Measurements from ENCODE around the gene SH3RF3.

Gene SH3RF3

DNA sequence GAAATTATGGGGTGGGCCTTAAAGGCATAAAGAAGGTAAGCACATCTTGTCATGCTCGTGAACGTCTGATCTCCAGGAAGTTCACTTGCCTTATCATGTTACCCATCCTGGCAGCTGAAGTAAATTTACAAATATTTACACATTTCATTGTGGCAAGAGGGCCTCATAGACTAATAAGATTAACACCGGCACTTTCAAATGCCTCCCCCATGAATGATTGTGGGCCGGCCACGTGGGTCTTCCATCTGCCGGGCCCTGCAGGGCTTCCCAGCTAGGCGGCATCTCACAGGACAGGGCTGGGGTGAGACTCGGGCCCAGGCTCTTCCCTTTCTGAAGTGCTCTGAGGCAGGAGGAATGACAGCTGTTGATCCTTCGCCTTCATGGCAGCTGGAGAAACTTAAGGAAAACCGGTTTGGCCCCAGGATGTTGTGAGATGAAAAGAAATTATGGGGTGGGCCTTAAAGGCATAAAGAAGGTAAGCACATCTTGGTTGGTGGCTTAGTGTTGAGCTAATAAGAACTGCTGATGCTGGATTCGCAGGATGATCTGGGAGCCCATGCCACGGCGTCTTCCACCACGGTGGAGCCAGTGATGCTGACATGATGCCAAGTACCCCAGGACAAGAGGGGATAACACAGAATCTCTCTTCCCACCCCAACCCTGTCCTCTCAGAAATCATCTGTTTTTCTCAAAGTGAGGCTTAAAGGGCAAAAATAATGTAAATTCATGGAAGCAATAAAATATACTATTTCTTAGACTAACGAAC lies 308.5 kb downstream of the SH3RF3 start:
- DNase-seq (ENCODE audit: low spot score): no peak

DNA sequence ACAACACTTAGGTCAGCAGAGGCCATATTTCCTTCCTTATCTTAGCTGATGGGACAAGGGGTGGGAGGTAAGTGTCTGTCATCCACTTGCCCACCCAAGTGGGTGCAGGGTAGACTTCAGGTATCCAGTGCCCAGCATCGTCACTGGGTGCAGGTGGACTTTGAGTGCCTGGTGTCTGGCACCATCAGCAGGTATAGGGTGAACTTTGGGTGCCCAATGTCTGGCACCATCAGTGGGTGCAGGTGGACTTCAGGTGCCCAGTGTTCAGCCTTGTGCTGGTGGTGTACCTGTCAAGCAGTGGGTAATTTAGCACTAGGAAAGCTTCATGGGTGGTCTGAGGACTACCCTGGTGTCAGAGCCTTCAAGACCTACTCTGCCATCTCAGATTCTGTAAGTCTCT lies 309.1 kb downstream of the SH3RF3 start:
- no peak for DNase-seq (ENCODE audit: low spot score)

DNA sequence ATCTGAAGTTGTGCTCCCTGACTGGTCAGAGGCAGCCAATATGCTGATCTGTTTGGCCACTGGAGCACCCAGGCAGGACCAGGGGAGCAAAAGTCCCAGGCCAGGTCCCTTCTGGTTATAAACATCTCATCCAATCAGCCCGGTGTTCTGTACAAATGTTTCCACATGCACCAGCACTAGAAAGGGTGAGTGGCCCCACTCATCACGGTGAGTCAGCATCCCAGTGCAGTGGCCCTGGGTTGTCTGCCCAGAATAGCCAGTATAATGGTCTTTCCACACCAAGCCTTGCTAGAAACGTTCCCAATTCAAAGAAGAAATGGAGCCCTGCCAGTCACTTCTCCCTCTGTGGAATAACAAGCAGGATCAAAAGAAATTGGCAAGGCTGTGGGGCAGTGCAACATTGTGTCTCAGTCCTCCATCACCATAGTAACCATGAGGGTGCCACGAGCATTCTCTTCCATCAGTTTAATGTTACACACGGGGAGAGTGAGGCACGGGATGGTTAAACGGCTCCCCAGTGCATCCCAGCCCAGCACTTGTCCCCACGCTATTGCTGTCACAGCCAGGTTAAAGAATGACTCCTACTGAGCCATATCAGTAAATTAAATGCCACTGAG lies 309.9 kb downstream of the SH3RF3 start:
- DNase-seq (ENCODE audit: low spot score): no peak

DNA sequence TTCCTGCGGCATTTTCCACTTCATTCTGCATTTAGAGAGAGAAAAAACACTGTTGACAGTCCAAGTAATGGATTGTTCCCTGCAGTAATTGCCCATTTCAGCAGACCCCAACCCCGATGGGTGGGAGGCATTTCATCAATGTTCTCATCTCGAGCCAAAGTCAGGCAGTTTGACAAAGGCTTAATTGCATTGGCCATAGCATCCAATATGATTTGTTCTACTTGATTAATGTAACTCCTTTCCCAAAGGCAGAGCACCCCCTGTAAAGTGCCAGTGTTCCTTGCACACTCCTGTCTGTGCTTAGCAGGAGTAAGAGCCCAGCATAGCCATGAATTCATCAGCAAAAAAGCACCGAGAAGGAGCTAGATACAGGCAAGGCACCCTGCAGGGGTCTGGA lies 310.4 kb downstream of the SH3RF3 start:
- DNase-seq (ENCODE audit: low spot score): no peak

DNA sequence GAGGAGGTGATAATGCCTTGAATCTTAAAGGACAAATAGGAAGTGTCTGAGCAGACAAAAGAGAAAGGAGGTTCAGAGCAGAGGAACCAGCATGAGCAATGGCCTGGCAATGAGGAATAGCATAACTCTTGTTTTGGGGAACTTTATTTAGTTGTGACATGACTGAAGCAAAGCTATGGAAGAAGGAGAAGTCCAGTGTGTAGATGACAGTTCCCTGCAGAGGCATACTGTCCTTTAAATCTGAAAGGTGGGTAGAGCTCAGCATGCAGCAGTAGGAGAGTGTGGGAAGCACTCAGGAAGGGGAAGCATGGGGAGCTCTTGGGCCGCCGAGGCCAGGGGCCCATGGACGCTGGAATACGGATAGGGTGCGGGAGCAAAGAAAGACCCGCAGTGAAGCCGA lies 311.0 kb downstream of the SH3RF3 start:
- DNase-seq (ENCODE audit: low spot score): no peak

DNA sequence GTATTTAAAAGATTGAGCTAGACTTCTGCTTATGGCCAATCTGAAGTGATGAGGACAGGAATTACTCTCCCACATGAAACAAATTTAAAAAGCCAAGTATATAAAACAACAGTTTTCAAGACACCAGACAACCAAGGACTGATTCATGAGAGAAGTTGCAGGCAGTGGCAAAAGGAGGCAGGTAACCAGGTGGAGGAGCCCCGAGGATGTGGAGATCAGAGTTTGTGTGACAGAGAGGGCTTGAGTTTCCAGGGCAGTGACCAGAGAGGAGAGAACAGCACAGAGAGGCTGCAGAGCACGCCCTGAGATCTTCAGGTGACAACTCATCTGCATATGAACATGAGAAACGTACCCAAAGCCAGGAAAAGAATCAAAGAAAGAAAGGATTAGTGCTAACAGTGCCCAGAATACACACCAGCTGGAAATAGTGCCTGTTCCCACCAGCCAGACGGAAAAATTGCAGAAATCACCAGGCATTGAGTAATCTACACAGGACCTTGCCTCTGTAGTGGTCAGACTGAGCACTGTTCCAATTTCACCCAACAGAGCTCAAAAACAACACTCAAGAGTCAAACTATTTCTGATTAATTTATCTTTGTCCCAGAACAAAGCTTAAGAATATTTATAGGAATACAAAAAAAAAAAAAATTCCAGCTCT lies 311.6 kb downstream of the SH3RF3 start:
- no peak for DNase-seq (ENCODE audit: low spot score)

DNA sequence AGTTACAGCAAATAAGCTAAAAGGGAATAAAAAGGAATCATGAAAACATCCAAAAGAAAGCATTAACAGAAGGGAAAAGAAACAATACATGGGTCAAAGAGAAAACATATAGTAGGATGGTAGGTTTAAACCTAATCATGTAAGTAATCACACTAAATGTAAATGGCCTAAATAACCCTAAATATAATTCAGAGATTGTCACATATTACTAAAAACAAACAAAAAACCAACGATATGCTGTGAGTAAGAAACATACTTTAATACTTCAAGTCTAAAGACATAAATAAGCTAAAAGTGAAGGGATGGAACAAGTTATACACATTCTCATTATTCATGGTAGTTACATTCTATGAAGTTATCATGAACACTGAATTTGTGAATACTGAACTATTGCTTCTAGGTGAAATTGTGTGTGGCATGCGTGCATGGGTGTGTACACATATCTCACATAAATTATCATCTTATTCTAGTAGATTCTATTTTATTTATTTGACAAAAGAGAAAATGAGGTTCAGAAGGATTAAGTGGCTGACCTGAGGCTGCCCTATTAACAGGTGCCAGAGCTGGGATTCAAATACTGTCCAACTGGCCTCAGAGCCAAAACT lies 313.8 kb downstream of the SH3RF3 start:
- no peak for DNase-seq (ENCODE audit: low spot score)

DNA sequence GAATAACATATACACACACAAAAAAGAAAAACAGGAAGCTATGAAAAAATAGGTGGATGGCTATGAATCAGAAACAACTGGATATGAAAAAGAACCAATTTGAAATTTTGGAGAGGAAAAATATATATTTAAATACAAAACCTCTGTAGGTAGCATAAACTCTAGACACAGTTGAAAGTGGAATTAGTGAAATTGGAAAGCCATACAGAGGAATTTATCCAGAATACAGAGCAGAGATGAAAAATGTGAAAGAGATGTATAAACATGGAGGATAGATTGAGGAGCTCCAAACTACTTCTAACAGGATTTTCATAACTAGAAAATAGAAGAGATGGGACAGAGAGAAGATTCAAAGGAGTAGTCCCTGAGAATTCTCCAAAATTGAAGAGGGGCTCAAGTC lies 315.9 kb downstream of the SH3RF3 start:
- no peak for DNase-seq (ENCODE audit: low spot score)

DNA sequence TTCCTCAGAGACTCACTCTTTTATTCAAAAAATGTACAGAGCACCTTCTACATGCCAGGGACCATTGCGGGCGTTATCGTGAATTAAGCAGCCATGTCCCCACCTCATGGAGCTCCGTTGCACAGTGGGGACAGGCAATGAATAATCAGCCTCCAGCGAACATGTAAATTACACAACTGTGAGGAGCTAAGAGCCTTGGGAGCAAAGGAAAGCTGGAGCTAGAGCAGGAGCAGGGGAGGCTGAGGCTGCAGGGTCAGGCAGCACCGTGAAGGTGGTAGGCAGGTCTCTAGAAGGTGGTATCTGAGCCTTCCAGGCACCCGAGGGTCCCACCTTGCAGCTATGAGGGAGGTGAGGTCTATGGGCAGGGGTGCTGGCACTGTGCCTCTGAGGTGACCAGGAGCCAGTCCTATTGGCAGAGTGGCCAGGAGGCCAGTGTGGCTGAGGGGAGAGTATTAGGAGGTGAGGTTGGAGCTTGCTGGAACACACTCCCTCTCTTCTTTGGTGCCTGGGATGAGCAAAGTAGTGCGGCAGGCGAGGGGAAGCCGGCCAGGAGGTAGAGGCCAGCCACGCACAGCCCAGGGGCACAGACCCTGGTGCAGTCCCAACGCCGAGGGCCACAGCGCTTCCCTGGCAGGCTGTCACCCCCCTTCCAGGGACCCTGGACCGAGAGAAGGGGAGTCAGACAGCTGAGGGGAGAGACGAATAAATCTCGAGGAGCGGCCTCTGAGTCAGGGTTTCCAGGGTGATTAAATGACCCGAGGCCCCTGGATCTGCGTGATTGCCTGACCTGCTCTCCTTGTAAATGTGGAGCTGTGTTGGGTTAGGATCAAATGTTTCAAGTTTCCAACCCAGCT lies 317.5 kb downstream of the SH3RF3 start:
- DNase-seq (ENCODE audit: low spot score): no peak

DNA sequence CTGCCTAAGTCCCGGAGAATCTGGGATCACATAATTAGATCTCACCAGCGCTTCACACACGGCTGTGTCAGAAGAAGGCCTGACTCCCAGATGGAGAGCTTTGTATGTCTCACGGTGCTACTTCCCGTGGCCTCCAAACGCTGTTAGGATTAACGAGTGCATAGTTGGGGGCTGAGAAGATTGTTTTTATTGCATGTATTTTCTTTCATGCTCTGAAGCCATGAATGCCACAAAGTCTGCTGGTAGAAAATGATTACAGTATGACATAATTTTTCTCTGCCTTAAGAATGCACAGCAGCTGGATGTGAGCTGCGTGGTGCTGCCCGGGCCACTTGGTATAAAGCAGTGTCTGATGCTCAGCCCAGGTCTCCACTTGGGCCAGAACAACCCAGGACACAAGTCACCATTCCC lies 318.3 kb downstream of the SH3RF3 start:
- no peak for DNase-seq (ENCODE audit: low spot score)

DNA sequence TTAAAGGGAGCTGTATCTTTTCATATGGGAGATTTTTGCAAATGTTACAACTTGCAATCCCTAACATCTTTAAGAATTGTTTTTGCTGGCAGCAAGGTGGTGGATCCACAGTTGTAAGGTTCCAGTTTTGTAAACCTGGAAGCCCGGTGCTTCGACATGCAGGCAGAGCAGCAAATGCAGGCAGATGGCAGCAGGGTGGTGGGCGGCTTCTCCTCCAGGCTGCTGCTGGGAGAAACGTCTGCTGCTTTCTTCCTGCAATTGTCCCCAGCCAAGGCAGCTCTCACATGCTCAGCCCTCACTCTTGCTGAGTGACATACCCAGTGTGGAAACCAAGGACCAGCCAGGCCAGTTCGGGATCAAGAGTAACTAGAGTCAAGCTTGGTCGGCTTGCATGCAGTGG lies 318.8 kb downstream of the SH3RF3 start:
- DNase-seq (ENCODE audit: low spot score): no peak

DNA sequence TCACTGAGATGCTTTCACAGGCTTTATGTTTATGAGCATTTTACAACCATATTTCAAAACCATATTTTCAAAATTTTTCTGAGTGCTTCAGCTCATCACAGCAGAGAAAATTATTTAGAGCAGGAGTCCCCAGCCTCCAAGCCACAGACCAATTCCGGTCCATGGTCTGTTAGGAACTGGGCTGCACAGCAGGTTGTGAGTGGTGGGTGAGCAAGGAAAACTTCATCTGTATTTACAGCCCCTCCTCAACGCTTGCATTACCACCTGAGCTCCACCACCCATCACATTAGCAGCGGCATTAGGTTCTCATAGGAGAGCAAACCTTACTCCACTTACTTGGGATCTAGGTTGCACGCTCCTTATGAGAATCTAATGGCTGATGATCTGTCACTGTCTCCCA lies 319.2 kb downstream of the SH3RF3 start:
- DNase-seq (ENCODE audit: low spot score): no peak

DNA sequence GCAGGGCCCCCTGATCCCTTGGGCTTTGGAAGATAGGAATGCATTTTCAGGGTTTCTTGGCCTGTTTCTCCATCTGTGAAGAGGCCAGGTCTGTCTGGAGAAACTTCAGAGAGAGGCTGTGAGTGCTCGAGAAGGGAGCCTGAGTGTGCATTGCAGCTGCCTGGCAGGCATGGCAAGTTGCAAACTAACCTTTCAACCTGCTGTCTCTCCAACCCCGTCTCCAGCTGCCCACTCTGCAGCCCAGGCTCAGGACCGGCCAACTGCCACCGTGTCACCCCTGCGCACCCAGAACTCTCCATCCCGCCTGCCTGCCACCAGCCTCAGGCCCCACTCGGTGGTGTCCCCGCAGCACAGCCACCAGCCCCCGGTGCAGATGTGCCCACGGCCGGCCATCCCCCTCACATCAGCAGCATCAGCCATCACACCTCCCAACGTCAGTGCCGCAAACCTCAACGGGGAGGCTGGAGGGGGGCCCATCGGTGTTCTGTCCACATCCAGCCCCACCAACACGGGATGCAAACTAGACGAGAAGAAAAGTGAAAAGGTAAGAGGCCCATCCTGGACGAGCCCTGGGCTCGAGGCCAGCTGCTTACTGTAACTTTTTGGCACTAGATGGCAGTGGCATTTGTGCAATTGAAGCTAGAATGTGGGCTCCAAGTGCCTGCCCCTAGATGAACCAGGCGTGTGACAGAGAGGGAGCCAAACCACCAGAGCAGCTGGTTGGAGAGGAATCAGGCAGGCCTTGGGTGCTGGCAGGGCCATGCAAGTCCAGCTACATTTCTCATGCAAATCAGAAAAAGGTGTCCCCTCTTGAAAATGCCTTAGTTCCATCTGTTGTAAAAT lies 320.2 kb downstream of the SH3RF3 start:
- DNase-seq (ENCODE audit: low spot score): no peak

DNA sequence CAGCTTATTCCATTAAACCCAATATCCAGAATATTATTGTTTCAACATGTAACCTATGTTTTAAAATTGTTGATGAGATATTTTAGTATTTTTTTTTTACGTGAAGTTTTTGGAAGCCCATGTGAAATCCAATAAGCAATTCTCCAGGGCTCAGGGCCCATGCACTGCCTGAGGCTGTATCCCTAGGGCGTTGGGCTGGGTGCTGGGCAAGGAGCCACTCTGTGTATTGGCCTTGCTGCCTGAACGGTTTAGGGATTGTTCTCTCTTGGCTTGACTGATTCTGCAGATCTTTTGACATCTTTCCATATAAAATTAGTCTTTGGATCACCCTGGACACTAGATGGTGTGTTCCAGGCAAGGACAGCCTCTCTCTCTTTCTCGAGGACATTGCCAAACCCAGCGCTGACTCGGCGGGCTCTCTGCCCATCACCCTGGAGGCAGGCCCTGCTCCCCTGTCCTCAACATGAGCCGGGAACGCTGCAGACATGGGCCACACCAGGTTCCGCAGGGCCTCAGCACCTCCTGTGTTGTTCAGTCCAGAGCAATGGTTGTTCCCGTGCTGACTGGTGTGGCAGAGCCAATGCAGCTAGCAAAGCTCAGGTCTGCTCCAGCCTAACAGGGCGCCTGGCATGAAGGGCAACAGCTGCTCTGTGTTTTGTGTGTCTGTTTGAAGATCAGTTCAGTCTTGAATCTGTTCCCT lies 321.7 kb downstream of the SH3RF3 start:
- DNase-seq (ENCODE audit: low spot score): no peak

DNA sequence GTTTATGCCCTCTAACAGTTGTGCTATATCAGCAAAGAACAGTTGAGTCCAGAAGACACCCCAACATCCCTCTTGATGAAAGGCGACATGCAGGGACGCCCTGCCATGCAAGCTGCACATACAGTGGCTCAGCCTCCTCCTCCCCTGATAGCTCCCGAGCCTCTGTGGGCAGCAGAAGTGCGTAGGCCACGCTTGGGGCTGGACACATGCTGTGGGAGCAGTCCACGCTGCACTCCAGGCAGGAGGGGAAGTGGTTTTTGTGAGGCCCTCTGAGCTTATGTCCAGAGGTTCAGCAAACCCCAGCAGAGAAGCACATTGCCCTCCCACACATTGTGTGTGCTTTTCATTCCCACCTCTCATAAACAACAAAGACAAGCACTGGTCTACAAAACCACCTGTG lies 322.7 kb downstream of the SH3RF3 start:
- DNase-seq (ENCODE audit: low spot score): no peak

DNA sequence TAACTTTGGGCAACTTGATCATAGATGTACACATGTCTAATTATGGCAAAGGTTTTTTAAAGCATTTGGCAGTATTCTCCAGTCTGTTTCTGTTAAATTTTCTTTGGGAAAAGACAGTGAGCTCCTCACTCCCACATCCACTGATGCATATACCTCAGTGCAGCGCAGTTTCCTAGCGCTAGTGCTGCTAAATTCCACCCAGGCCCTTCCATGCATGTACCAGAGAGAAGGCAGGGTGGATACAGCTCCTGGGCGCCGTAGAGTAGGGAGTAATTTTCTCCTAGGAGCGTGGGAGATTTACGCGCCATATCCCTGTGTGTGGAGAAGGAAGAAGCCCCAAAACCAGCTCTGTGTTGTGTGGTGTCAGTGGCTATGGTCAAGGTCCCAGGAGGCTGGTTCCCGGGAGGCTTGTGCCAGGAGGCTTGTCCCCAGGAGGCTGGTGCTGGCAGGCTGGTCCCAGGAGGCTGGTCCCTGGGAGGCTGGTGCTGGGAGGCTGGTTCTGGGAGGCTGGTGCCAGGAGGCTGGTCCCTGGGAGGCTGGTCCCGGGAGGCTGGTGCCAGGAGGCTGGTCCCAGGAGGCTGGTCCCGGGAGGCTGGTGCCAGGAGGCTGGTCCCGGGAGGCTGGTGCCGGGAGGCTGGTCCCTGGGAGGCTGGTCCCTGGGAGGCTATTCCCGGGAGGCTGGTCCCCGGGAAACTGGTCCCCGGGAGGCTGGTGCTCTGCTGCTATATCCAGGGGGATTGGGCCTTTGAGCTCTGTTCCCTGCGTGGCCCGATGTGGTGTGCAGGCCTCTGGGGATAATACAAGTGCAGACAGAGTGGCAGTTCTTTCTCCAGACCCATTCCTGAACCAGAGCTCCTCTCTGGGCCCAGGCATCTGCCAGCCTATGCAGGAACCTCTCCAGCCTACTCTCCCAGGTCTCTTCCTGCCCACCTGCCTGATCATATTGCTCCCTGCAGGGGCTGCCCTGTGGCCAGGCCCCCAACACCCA lies 323.6 kb downstream of the SH3RF3 start:
- no peak for DNase-seq (ENCODE audit: low spot score)

DNA sequence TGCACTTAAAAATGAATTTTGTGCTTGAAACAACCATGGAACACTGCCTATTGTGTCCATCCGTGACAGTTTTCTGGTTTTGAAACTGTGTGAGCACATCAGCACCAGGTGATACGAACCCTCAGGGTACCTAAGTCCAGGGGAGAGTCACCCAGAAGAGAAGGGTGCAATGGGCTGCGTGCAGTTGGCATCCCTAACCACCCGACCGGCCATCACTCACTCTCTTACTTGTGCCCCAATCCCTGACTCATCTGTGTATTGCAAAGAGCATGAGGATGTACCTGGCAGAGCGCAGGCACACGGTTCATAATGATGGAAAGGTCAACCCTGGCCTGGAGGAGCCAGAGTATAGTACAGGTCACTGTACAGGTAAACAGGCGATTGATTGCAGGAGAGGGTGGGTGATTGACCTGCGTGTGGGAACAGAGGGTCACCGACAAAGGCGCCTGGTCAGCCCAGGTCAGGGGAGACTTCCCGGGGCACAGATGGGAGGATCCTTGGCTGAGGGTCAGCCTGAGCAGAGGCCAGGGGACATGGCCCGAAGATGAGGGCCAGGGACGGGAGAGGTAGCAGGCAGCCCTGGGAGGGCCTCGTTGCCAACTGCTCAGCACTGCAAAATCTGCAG lies 324.5 kb downstream of the SH3RF3 start:
- DNase-seq (ENCODE audit: low spot score): no peak

DNA sequence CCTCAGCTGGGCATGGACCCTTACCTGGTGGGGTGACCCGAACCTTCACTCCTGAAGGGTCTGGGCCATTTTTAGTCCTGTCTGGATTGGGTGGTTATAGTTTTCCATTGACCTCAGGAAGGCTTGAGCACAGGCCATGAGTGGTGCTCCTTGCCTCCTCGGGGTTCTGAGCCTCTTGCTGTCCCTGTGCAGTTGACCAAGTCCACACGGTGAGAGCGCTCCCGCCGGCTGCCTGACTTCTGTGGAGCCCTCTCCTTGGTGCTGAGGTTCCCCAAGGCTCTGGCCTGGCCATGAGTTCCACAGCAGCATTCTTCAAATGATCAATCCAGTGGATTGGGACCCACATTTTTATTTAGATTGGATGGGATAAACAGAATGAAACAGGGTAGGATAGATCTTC lies 325.3 kb downstream of the SH3RF3 start:
- DNase-seq (ENCODE audit: low spot score): no peak
